Thyroid gland (tissue), 4 donors: ENCODE measurements around the gene ZNF326.

Experiments used
- POLR2A ChIP-seq, 2 donors: fragments of 450-650 bp; IDR thresholded peaks; one replicate each; pipeline ENCODE4 v1.6.1; 2017; ENCODE audit warnings: antibody characterized with exemption in 2 of 2, mild to moderate bottlenecking in 2 of 2, moderate library complexity in 1 of 2
- TF ChIP-seq, protein P1 (sequence below), 6 experiments: fragments of 200-600 bp in 3 of 6; fragments of 450-650 bp in 3 of 6; sonication (generic) in 3 of 6; IDR thresholded peaks; one replicate each; pipeline ENCODE4 v1.5.1; 2016 to 2019; ENCODE audit warnings: antibody characterized with exemption in 6 of 6, mild to moderate bottlenecking in 2 of 6, inconsistent platforms in 1 of 6, moderate library complexity in 1 of 6

DNA sequence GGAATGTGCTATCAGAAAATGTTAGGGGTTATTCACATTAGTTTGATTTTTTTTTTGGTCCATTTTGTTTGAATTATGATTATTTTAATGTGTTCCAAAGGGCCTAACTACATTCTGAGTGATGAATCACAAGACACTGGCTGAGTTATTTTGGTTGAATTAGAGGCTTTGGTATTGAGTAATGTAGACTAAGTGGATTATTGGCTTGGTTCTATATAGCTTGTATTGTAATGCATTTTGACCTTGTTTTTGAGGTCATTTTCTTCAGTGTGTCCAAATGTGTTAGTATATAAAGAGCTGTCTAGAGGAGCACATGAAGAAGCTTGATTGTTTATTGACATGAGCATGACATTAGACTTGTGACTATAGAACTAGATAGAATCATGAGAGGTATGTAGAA, 3.4 kb downstream of the ZNF326 start:
- TF ChIP-seq, protein P1, sequence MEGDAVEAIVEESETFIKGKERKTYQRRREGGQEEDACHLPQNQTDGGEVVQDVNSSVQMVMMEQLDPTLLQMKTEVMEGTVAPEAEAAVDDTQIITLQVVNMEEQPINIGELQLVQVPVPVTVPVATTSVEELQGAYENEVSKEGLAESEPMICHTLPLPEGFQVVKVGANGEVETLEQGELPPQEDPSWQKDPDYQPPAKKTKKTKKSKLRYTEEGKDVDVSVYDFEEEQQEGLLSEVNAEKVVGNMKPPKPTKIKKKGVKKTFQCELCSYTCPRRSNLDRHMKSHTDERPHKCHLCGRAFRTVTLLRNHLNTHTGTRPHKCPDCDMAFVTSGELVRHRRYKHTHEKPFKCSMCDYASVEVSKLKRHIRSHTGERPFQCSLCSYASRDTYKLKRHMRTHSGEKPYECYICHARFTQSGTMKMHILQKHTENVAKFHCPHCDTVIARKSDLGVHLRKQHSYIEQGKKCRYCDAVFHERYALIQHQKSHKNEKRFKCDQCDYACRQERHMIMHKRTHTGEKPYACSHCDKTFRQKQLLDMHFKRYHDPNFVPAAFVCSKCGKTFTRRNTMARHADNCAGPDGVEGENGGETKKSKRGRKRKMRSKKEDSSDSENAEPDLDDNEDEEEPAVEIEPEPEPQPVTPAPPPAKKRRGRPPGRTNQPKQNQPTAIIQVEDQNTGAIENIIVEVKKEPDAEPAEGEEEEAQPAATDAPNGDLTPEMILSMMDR (IDR thresholded peaks at IDR 0.05) = no peak
- no peak for TF ChIP-seq POLR2A (IDR thresholded peaks at IDR 0.05)
